Measurements from ENCODE around the gene PCDHGB5.
"Not testable (repeated sequence)": the region's sequence is repeated elsewhere in the genome, so short reads cannot be mapped to it uniquely, and the experiment has no call there.

Gene PCDHGB5

GRCh38 chr5:141397756-141398551, at the start of gene PCDHGB5:
TSS of gene PCDHGB5 (plus strand) at chr5:141397947. CDS start at chr5:141398128, 181 bp downstream.
- not testable (repeated sequence) for DNase-seq (ENCODE audit: extremely low read depth in 1 of 2, low read depth in 1 of 2)

GRCh38 chr5:141349917-141350619, 47.7 kb upstream of the PCDHGB5 start, which contains the start of gene PCDHGB1:
TSS of gene PCDHGB1 (plus strand) at chr5:141350099. CDS start at chr5:141350261, 162 bp downstream.
- no peak for DNase-seq (ENCODE audit: extremely low read depth in 1 of 2, low read depth in 1 of 2)

GRCh38 chr5:141351591-141351990, 46.2 kb upstream of the PCDHGB5 start:
- DNase-seq (ENCODE audit: extremely low read depth in 1 of 2, low read depth in 1 of 2), result no peak

- no peak for DNase-seq (ENCODE audit: extremely low read depth in 1 of 2, low read depth in 1 of 2)
Observed at GRCh38 chr5:141354900-141355469, 42.8 kb upstream of the PCDHGB5 start, which contains the start of gene PCDHGA4. TSS of gene PCDHGA4 (plus strand) at chr5:141355021. CDS start at chr5:141355108, 87 bp downstream.

- no peak for DNase-seq (ENCODE audit: extremely low read depth in 1 of 2, low read depth in 1 of 2)
Observed at GRCh38 chr5:141355641-141356040, 42.1 kb upstream of the PCDHGB5 start.

GRCh38 chr5:141356133-141356532, 41.6 kb upstream of the PCDHGB5 start:
- DNase-seq (ENCODE audit: extremely low read depth in 1 of 2, low read depth in 1 of 2), result no peak

GRCh38 chr5:141356950-141357349, 40.8 kb upstream of the PCDHGB5 start:
- DNase-seq (ENCODE audit: extremely low read depth in 1 of 2, low read depth in 1 of 2), result no peak

GRCh38 chr5:141359790-141360426, 37.8 kb upstream of the PCDHGB5 start, which contains the start of gene PCDHGB2:
TSS of gene PCDHGB2 (plus strand) at chr5:141359994. CDS start at chr5:141360136, 142 bp downstream.
- no peak for DNase-seq (ENCODE audit: extremely low read depth in 1 of 2, low read depth in 1 of 2)

- DNase-seq (ENCODE audit: extremely low read depth in 1 of 2, low read depth in 1 of 2), result no peak
Observed at GRCh38 chr5:141360685-141361084, 37.1 kb upstream of the PCDHGB5 start.

GRCh38 chr5:141362719-141363118, 35.0 kb upstream of the PCDHGB5 start:
- DNase-seq (ENCODE audit: extremely low read depth in 1 of 2, low read depth in 1 of 2), result no peak

GRCh38 chr5:141363952-141364660, 33.6 kb upstream of the PCDHGB5 start, which contains the start of gene PCDHGA5:
TSS of gene PCDHGA5 (plus strand) at chr5:141364162. CDS start at chr5:141364331, 169 bp downstream.
- DNase-seq (ENCODE audit: extremely low read depth in 1 of 2, low read depth in 1 of 2), result no peak

GRCh38 chr5:141366016-141366896, 31.5 kb upstream of the PCDHGB5 start:
- no peak for DNase-seq (ENCODE audit: extremely low read depth in 1 of 2, low read depth in 1 of 2)

GRCh38 chr5:141369994-141370848, 27.5 kb upstream of the PCDHGB5 start, which contains the start of gene PCDHGB3:
TSS of gene PCDHGB3 (plus strand) at chr5:141370242. CDS start at chr5:141370395, 153 bp downstream.
- no peak for DNase-seq (ENCODE audit: extremely low read depth in 1 of 2, low read depth in 1 of 2)

- DNase-seq (ENCODE audit: extremely low read depth in 1 of 2, low read depth in 1 of 2), result no peak
Observed at GRCh38 chr5:141371572-141372475, 25.9 kb upstream of the PCDHGB5 start.

GRCh38 chr5:141373673-141374317, 24.0 kb upstream of the PCDHGB5 start, which contains the start of gene PCDHGA6:
TSS of gene PCDHGA6 (plus strand) at chr5:141373891. CDS start at chr5:141374084, 193 bp downstream.
- DNase-seq (ENCODE audit: extremely low read depth in 1 of 2, low read depth in 1 of 2), result no peak

- DNase-seq (ENCODE audit: extremely low read depth in 1 of 2, low read depth in 1 of 2), result no peak
Observed at GRCh38 chr5:141374627-141375026, 23.1 kb upstream of the PCDHGB5 start.
